PC-9 (cell line): ENCODE measurements around the gene CENPP. TPM values are rescaled to one million over a fixed set of nuclear protein-coding genes. Genes with fewer than 3 reads are reported as not detected.

Source experiments
- BruUV-seq: library from RNA; stranded (reverse); fragments of 400-500 nt; replicated peaks from 2 replicates; lab custom pipeline; 2021; lab: Mats Ljungman, UMichigan
- CTCF ChIA-PET: fragments of 300-600 bp; sonication (Branson Sonifier 250); formaldehyde crosslinking; loops from one replicate; lab custom pipeline; 2022; ENCODE audit warnings: antibody characterized with exemption; lab: Charles Lee
- POLR2A ChIA-PET: fragments of 300-600 bp; sonication (Branson Sonifier 250); formaldehyde crosslinking; loops from one replicate; lab custom pipeline; 2022; ENCODE audit warnings: antibody characterized with exemption; ENCODE audit not compliant: unreplicated experiment; lab: Charles Lee
- DNase-seq, 2 experiments: peaks; one replicate each; pipeline versions ENCODE4 v3.0.0 to v3.0.0-alpha.2; 2015 to 2022; ENCODE audit warnings: mixed read lengths in 1 of 2
- H2AFZ ChIP-seq: fragments of 200-600 bp; sonication (generic); 2 replicates; pipeline ENCODE4 v1.8.1; 2017; ENCODE audit warnings: antibody characterized with exemption
- H3F3A ChIP-seq: fragments of 200-600 bp; sonication (generic); 2 replicates; pipeline ENCODE4 v1.8.1; 2017; ENCODE audit warnings: antibody characterized with exemption, mild to moderate bottlenecking, low read depth; ENCODE audit not compliant: insufficient read depth
- H3K27ac ChIP-seq: fragments of 200-600 bp; sonication (generic); 2 replicates; pipeline ENCODE4 v1.6.1; 2016; ENCODE audit warnings: mixed run types
- H3K27me3 ChIP-seq: fragments of 200-600 bp; sonication (generic); 2 replicates; pipeline ENCODE4 v1.6.1; 2016; ENCODE audit warnings: low read depth, mixed run types; ENCODE audit not compliant: insufficient read depth
- H3K36me3 ChIP-seq: fragments of 200-600 bp; sonication (generic); 2 replicates; pipeline ENCODE4 v1.6.1; 2016; ENCODE audit warnings: low read depth, mixed run types
- H3K4me1 ChIP-seq: fragments of 200-600 bp; sonication (generic); replicated peaks from 2 replicates; pipeline ENCODE4 v1.6.1; 2016; ENCODE audit warnings: mixed run types; ENCODE audit not compliant: insufficient read depth
- H3K4me2 ChIP-seq: fragments of 200-600 bp; sonication (generic); 2 replicates; pipeline ENCODE4 v1.6.1; 2017; ENCODE audit warnings: mixed run types
- H3K4me3 ChIP-seq: fragments of 200-600 bp; sonication (generic); 2 replicates; pipeline ENCODE4 v1.6.1; 2016; ENCODE audit warnings: mixed run types
- H3K79me2 ChIP-seq: fragments of 200-600 bp; sonication (generic); 2 replicates; pipeline ENCODE4 v1.6.1; 2017; ENCODE audit warnings: low read depth, mixed run types
- H3K9me2 ChIP-seq: fragments of 200-600 bp; sonication (generic); 2 replicates; pipeline ENCODE4 v1.8.1; 2017; ENCODE audit warnings: mild to moderate bottlenecking; ENCODE audit not compliant: insufficient read depth
- H3K9me3 ChIP-seq: fragments of 200-600 bp; sonication (generic); 2 replicates; pipeline ENCODE4 v1.8.1; 2016; ENCODE audit warnings: low read depth; ENCODE audit not compliant: insufficient read depth
- H4K20me1 ChIP-seq: fragments of 200-600 bp; sonication (generic); 2 replicates; pipeline ENCODE4 v1.8.1; 2017; ENCODE audit not compliant: insufficient read depth
- EZH2 ChIP-seq: fragments of 200-600 bp; sonication (generic); IDR thresholded peaks from 2 replicates; pipeline ENCODE4 v1.8.0; 2017; ENCODE audit warnings: antibody characterized with exemption, low read depth
- intact Hi-C: fragments of 100-400 bp; cut with micrococcal nuclease; formaldehyde crosslinking; loops from one replicate; pipeline ENCODE4 v1.10.0; 2022; ENCODE audit not compliant: unreplicated experiment
- total RNA-seq: library from RNA; stranded (reverse); gene quantifications from 2 replicates; pipeline ENCODE4 v1.2.3, GENCODE V29; 2021
- TF ChIP-seq, protein P1 (sequence below): fragments of 200-600 bp; sonication (generic); conservative IDR thresholded peaks from 2 replicates; pipeline ENCODE4 v1.6.1; 2017; ENCODE audit warnings: mixed run types, antibody characterized with exemption, mild to moderate bottlenecking, moderate library complexity

The CENPP gene
- total RNA-seq, 1 experiment from 2014 or later = 10.0 TPM

DNA sequence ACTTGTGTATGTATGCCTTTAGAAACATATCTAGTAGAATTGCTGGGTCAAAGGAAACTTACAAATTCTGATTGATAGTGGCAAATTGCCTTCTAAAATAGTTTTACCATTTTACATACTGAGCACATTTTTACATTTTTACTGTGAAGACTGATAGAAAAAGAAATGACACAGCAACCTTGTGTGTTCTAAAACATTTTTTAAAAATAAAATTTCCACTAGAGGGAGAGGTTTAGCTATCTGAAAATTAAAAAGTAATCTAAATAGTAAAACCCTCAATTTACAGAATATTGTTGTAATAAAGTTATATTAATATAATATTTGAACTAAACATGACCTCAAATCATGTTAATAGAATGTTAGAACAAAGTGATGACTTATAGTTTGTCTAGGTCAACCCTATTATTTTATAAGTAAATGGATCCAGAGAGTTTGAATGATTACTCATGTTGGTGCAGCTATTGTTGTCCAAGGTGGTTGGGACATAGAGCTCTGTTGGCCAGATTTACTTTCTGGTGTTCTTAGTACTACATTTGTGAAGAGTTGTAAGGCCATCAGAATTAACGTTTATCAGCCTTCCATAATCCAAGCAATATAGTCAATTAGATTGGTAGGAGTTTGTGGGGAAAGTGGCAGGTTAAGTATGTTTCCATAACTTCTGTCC, 17.2 kb downstream of the CENPP start:
- no peak for DNase-seq
- no TSS peak for BruUV-seq
- H3K36me3 ChIP-seq = no peaks in the 10 kb centered on the region
- POLR2A ChIA-PET = no interaction called here
- TF ChIP-seq, protein P1, sequence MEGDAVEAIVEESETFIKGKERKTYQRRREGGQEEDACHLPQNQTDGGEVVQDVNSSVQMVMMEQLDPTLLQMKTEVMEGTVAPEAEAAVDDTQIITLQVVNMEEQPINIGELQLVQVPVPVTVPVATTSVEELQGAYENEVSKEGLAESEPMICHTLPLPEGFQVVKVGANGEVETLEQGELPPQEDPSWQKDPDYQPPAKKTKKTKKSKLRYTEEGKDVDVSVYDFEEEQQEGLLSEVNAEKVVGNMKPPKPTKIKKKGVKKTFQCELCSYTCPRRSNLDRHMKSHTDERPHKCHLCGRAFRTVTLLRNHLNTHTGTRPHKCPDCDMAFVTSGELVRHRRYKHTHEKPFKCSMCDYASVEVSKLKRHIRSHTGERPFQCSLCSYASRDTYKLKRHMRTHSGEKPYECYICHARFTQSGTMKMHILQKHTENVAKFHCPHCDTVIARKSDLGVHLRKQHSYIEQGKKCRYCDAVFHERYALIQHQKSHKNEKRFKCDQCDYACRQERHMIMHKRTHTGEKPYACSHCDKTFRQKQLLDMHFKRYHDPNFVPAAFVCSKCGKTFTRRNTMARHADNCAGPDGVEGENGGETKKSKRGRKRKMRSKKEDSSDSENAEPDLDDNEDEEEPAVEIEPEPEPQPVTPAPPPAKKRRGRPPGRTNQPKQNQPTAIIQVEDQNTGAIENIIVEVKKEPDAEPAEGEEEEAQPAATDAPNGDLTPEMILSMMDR = peak; percentile 35; the same call in 1 of the 2 replicates
- TF ChIP-seq EZH2 = no peak
- H4K20me1 ChIP-seq = no peaks in the 10 kb centered on the region
- H3K27ac ChIP-seq = no peak overlapping the region
- no peak overlapping the region for H2AFZ ChIP-seq
- no peaks in the 10 kb centered on the region for H3K79me2 ChIP-seq
- no peaks in the 10 kb centered on the region for H3K4me1 ChIP-seq
- no peaks in the 10 kb centered on the region for H3K9me2 ChIP-seq
- no peaks in the 10 kb centered on the region for H3F3A ChIP-seq
- CTCF ChIA-PET = no interaction called here
- no peaks in the 10 kb centered on the region for H3K27me3 ChIP-seq
- intact Hi-C loops = loop anchor here (5.0 kb wide), 1 partner anchor 289 kb away; no protein-coding TSS in a partner anchor
- H3K4me2 ChIP-seq = no peak overlapping the region
- no peak overlapping the region for H3K4me3 ChIP-seq
- peaks cover 3% of the 10 kb centered on the region; the same call in 1 of the 2 replicates for H3K9me3 ChIP-seq

DNA sequence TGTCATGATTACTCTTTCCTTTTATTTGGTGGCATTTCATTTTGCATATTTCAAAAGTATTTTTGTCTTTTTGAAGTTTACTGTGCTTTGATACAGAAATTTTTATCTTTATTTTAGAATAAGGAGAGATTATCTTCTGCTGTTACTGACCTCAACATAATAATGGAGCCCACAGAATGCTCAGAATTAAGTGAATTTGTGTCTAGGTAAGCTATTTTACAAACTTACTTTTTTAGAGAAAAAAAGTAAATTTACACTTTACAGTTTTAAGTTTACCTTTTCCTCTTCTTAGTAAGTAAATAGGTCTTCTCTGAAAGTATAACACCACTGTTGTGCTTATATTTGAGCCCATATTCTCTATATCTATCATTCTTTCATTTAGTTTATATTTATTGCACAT, 19.8 kb downstream of the CENPP start:
- Histone ChIP-seq H3K27ac (no peak overlapping the region), H3K9me3 (peaks cover 1% of the 10 kb centered on the region; the same call in 1 of the 2 replicates), H3F3A (no peaks in the 10 kb centered on the region), H2AFZ (no peak overlapping the region), H3K4me2 (no peak overlapping the region), H3K4me1 (no peaks in the 10 kb centered on the region), H3K9me2 (no peaks in the 10 kb centered on the region), H3K27me3 (no peaks in the 10 kb centered on the region), H4K20me1 (no peaks in the 10 kb centered on the region), H3K79me2 (no peaks in the 10 kb centered on the region), H3K36me3 (no peaks in the 10 kb centered on the region), H3K4me3 (no peak overlapping the region)
- intact Hi-C loops = no loop called here
- DNase-seq = no peak
- BruUV-seq = no TSS peak
- TF ChIP-seq, protein P1 = no peak
- TF ChIP-seq EZH2 = no peak
- ChIA-PET CTCF (no interaction called here), POLR2A (no interaction called here)

DNA sequence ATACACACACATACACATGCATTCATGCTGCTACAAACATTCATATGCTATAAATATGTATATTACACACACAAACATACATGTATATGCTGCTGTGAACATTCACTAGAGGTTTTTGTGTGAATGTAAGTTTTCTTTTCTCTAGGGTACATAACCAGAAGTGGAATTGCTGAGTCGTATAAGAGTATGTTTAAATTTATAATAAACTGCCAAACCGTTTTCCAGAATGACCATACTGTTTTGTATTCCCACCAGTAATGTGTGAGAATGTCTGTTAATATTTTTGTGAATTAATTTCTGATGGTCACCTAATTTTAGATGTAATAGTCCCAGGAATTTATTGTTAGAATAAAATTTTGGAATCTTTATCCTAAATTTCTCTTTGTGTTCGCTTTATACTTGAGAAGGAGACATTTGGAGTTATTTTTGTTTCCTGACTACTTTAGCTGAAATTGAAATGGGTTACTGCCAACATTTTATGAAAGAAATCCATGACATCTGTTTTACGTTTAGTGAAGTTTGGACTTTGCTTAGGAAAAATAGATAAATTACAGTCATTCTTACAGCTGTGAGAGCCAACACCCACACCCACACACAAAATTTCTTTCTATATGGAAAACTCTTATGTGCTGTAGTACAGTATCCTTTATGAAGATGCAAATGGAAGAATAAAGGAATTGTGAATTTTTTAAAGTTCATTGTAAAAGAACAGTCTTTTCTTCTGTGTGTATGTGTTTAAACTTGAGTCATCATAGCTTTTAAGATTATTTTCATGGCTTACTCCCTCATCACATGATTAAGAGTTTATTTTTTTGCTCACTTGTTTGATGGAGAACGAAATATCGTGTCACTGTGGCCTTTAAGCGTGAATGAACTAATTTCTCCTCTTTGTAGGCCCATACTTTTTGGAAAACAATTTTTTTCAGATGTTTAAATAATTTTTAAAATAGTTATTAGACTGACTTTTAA, 24.3 kb downstream of the CENPP start:
- H3K36me3 ChIP-seq = no peaks in the 10 kb centered on the region
- no peak overlapping the region for H3K4me2 ChIP-seq
- no peak overlapping the region for H3K4me3 ChIP-seq
- H3K27ac ChIP-seq = no peak overlapping the region
- no peaks in the 10 kb centered on the region for H3K4me1 ChIP-seq
- no peaks in the 10 kb centered on the region for H3K79me2 ChIP-seq
- no peaks in the 10 kb centered on the region for H3F3A ChIP-seq
- no peak for TF ChIP-seq EZH2
- TF ChIP-seq, protein P1 = no peak
- no peak for DNase-seq
- H3K9me2 ChIP-seq = no peaks in the 10 kb centered on the region
- no peak overlapping the region for H2AFZ ChIP-seq
- no peaks in the 10 kb centered on the region for H4K20me1 ChIP-seq
- intact Hi-C loops = no loop called here
- no peaks in the 10 kb centered on the region for H3K9me3 ChIP-seq
- no TSS peak for BruUV-seq
- CTCF ChIA-PET = no interaction called here
- H3K27me3 ChIP-seq = no peaks in the 10 kb centered on the region
- POLR2A ChIA-PET = no interaction called here
